Measurements from ENCODE around the gene ITPK1. TPM values are rescaled to one million over a fixed set of nuclear protein-coding genes. Genes with fewer than 3 reads are reported as not detected.

The ITPK1 gene
- total and polyA plus RNA-seq, 10 of the 15 experiments (the other 5 are each of a cell fraction or from before 2014, with no cell fraction given): 1.3 to 73.2 (median 27.0) TPM

DNA sequence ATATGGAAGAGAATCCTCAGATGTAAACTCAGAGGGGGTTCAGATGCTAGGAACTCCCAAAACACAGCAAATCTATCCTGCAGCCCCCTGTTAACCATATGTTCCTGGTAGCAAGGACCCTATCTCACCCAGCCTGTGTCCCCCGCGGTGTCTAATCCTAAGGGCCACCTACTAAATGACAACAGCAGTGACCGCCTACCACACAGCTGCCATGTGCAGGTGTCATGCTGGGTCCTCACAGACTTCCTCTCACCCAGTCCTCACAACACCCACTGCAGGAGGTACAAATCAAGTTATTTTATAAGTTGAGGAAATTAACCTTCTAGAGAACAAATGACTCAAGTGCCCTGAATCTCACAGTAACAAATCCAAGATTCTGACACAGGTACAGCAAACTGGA, 73.9 kb downstream of the ITPK1 start:
- WGBS (ENCODE audit: insufficient coverage, insufficient replicate concordance, low lambda C conversion rate, missing lambda C conversion rate): 100% methylated on average over 3 of the region's 3 CpGs
- CTCF ChIA-PET: no interaction called here

More for the DNA sequence above, 73.9 kb downstream of the ITPK1 start:
- ATAC-seq (no peak), DNase-seq (ENCODE audit: low read depth, low spot score) (no peak), FAIRE-seq (no peak)
- Histone ChIP-seq H2AFZ (ENCODE audit: control insufficient read depth, low read depth, low read length) (no peak overlapping the region), H3K36me3 (ENCODE audit: control insufficient read depth in 2 of 2, insufficient read depth in 2 of 2, low read length in 1 of 2) (peaks cover 0 to 3% of the 10 kb centered on the region in 2 experiments; a peak in 2 of 4 replicates), H3K4me1 (ENCODE audit: control insufficient read depth, insufficient read depth, low read length) (peaks cover 34% of the 10 kb centered on the region), H3K27me3 (replicated peaks in 1 of 2; ENCODE audit: control insufficient read depth in 2 of 2, insufficient read depth in 2 of 2, low read length in 1 of 2) (no peaks in the 10 kb centered on the region), H3K27ac (ENCODE audit: control insufficient read depth, insufficient read depth) (no peak overlapping the region), H3K9ac (ENCODE audit: control insufficient read depth, insufficient read depth, low read length) (no peak overlapping the region), H3K4me2 (ENCODE audit: control insufficient read depth, insufficient read depth) (no peak overlapping the region), H3K9me3 (replicated peaks; ENCODE audit: control insufficient read depth, insufficient read depth, low read length) (no peaks in the 10 kb centered on the region), H3K79me2 (ENCODE audit: control insufficient read depth, insufficient read depth, low read length) (peaks cover 4% of the 10 kb centered on the region), H4K20me1 (ENCODE audit: control insufficient read depth, insufficient read depth) (no peaks in the 10 kb centered on the region), H3K4me3 (no peak overlapping the region)
- ChIA-PET RAD21 (ENCODE audit: unreplicated experiment) (no interaction called here), POLR2A (no interaction called here), SMC1A (ENCODE audit: uncharacterized antibody, unreplicated experiment) (no interaction called here)
- no peak for TF ChIP-seq ESRRA (IDR thresholded peaks at IDR 0.05; ENCODE audit: low read length)
- TF ChIP-seq, protein P1, sequence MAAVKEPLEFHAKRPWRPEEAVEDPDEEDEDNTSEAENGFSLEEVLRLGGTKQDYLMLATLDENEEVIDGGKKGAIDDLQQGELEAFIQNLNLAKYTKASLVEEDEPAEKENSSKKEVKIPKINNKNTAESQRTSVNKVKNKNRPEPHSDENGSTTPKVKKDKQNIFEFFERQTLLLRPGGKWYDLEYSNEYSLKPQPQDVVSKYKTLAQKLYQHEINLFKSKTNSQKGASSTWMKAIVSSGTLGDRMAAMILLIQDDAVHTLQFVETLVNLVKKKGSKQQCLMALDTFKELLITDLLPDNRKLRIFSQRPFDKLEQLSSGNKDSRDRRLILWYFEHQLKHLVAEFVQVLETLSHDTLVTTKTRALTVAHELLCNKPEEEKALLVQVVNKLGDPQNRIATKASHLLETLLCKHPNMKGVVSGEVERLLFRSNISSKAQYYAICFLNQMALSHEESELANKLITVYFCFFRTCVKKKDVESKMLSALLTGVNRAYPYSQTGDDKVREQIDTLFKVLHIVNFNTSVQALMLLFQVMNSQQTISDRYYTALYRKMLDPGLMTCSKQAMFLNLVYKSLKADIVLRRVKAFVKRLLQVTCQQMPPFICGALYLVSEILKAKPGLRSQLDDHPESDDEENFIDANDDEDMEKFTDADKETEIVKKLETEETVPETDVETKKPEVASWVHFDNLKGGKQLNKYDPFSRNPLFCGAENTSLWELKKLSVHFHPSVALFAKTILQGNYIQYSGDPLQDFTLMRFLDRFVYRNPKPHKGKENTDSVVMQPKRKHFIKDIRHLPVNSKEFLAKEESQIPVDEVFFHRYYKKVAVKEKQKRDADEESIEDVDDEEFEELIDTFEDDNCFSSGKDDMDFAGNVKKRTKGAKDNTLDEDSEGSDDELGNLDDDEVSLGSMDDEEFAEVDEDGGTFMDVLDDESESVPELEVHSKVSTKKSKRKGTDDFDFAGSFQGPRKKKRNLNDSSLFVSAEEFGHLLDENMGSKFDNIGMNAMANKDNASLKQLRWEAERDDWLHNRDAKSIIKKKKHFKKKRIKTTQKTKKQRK (IDR thresholded peaks at IDR 0.05; ENCODE audit: low read depth, low read length): no peak
- no peak for TF ChIP-seq ZNF274 (IDR thresholded peaks at IDR 0.05; ENCODE audit: insufficient read depth, insufficient read length)
- TF ChIP-seq SMC3 (IDR thresholded peaks at IDR 0.05; ENCODE audit: borderline replicate concordance, low read length): no peak
- no peak for TF ChIP-seq EP300 (IDR thresholded peaks at IDR 0.05; ENCODE audit: borderline replicate concordance in 1 of 2, control insufficient read depth in 1 of 2, low read depth in 2 of 2, low read length in 2 of 2)
- TF ChIP-seq PAX5 (IDR thresholded peaks at IDR 0.05; ENCODE audit: borderline replicate concordance, low read depth, low read length): no peak
- TF ChIP-seq RAD21 (IDR thresholded peaks at IDR 0.05; ENCODE audit: insufficient read depth, low read depth, low read length): no peak
- no peak for TF ChIP-seq RELA (IDR thresholded peaks at IDR 0.05; ENCODE audit: borderline replicate concordance, partially characterized antibody)
- no peak for TF ChIP-seq SIX5 (IDR thresholded peaks at IDR 0.05; ENCODE audit: low read depth, low read length, severe bottlenecking)
- TF ChIP-seq, protein P2, sequence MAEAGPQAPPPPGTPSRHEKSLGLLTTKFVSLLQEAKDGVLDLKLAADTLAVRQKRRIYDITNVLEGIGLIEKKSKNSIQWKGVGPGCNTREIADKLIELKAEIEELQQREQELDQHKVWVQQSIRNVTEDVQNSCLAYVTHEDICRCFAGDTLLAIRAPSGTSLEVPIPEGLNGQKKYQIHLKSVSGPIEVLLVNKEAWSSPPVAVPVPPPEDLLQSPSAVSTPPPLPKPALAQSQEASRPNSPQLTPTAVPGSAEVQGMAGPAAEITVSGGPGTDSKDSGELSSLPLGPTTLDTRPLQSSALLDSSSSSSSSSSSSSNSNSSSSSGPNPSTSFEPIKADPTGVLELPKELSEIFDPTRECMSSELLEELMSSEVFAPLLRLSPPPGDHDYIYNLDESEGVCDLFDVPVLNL (IDR thresholded peaks at IDR 0.05; ENCODE audit: low read depth, low read length): no peak
- TF ChIP-seq MTA2 (IDR thresholded peaks at IDR 0.05; ENCODE audit: low read depth): no peak
- TF ChIP-seq, protein P3, sequence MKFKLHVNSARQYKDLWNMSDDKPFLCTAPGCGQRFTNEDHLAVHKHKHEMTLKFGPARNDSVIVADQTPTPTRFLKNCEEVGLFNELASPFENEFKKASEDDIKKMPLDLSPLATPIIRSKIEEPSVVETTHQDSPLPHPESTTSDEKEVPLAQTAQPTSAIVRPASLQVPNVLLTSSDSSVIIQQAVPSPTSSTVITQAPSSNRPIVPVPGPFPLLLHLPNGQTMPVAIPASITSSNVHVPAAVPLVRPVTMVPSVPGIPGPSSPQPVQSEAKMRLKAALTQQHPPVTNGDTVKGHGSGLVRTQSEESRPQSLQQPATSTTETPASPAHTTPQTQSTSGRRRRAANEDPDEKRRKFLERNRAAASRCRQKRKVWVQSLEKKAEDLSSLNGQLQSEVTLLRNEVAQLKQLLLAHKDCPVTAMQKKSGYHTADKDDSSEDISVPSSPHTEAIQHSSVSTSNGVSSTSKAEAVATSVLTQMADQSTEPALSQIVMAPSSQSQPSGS (IDR thresholded peaks at IDR 0.05; ENCODE audit: low read length): no peak
- no peak for TF ChIP-seq CHD1 (IDR thresholded peaks at IDR 0.05; ENCODE audit: low read depth, low read length)
- TF ChIP-seq SMAD5 (IDR thresholded peaks at IDR 0.05; ENCODE audit: low read depth): no peak
- no TSS peak for BruUV-seq (replicated peaks)
- intact Hi-C loops (cut with micrococcal nuclease; ENCODE audit: unreplicated experiment): no loop called here
- in situ Hi-C loops (cut with MboI): no loop called here

Data from GM12878 (cell line).